NB4 (cell line): ENCODE results near the gene HNRNPA2B1.
"Not testable (repeated sequence)": the region's sequence is repeated elsewhere in the genome, so short reads cannot be mapped to it uniquely, and the experiment has no call there.

Source experiments
- DNase-seq: peaks from one replicate; pipeline ENCODE4 v3.0.0; 2010; ENCODE audit warnings: low read depth
- H3K4me3 ChIP-seq: one replicate; pipeline ENCODE4 v1.5.1; 2011; ENCODE audit warnings: mild to moderate bottlenecking, low read depth, low read length, moderate library complexity
- CTCF ChIP-seq: IDR thresholded peaks from one replicate; pipeline ENCODE4 v1.5.1; 2012; ENCODE audit warnings: low read depth, low read length
- MAX ChIP-seq: IDR thresholded peaks from 2 replicates; pipeline ENCODE4 v1.6.1; 2011; ENCODE audit warnings: low read depth, low read length
- MYC ChIP-seq: IDR thresholded peaks from 2 replicates; pipeline ENCODE4 v1.6.1; 2011; ENCODE audit warnings: low read depth, low read length
- POLR2A ChIP-seq: IDR thresholded peaks from 2 replicates; pipeline ENCODE4 v1.6.1; 2011; ENCODE audit warnings: mild to moderate bottlenecking; ENCODE audit not compliant: insufficient read length; ENCODE audit errors: extremely low read depth

The HNRNPA2B1 gene

GRCh38 chr7:26184281-26185101 is 16.1 kb downstream of the HNRNPA2B1 start:
- not testable (repeated sequence) for DNase-seq, H3K4me3 ChIP-seq
- peak; percentile 21 for TF ChIP-seq POLR2A
- TF ChIP-seq MYC = 0 out of 2 replicates have a peak, but pooled peaks have one; percentile 33

GRCh38 chr7:26183545-26184280 is 16.8 kb downstream of the HNRNPA2B1 start:
- DNase-seq = no peak
- H3K4me3 ChIP-seq = no peak overlapping the region
- TF ChIP-seq MYC (no peak), CTCF (no peak), MAX (no peak), POLR2A (no peak)

- no peak for TF ChIP-seq CTCF
- peak; percentile 4 for TF ChIP-seq POLR2A
- H3K4me3 ChIP-seq = no peak overlapping the region
- peak; percentile 58 for DNase-seq
These were observed 17.8 kb downstream of the HNRNPA2B1 start for GRCh38 chr7:26182706-26183105.

- DNase-seq = peak; percentile 50
- no peak overlapping the region for H3K4me3 ChIP-seq
- TF ChIP-seq MYC (no peak), CTCF (no peak), POLR2A (peak; percentile 7)
These were observed 18.3 kb downstream of the HNRNPA2B1 start for GRCh38 chr7:26182283-26182682.

- TF ChIP-seq POLR2A = no peak
- TF ChIP-seq CTCF = no peak
- TF ChIP-seq MYC = no peak
- TF ChIP-seq MAX = no peak
- no peak overlapping the region for H3K4me3 ChIP-seq
- no peak for DNase-seq
These were observed 18.9 kb downstream of the HNRNPA2B1 start for GRCh38 chr7:26181474-26182227.

- DNase-seq = peak; percentile 50
- H3K4me3 ChIP-seq = no peak overlapping the region
- TF ChIP-seq CTCF (no peak), POLR2A (no peak), MAX (no peak), MYC (no peak)
These were observed 19.8 kb downstream of the HNRNPA2B1 start for GRCh38 chr7:26180792-26181198.
